ENCODE data around the gene UPF3A.
A peak's percentile ranks its signal among the peaks of the same experiment; 100 is the strongest.
"Not testable (repeated sequence)": the region's sequence is repeated elsewhere in the genome, so short reads cannot be mapped to it uniquely, and the experiment has no call there.

UPF3A gene

GRCh38 chr13:114256547-114256946, 24.9 kb upstream of the UPF3A start:
- Histone ChIP-seq H3K27me3 (ENCODE audit: low read depth) (no peaks in the 10 kb centered on the region), H3K4me1 (peaks cover 7% of the 10 kb centered on the region), H3K4me3 (no peak overlapping the region), H3K9me3 (no peaks in the 10 kb centered on the region), H3K36me3 (replicated peaks) (peaks cover 61% of the 10 kb centered on the region)
- in situ Hi-C loops (cut with MboI; ENCODE audit: low sequenced_read_pairs), result no loop called here
- no peak for DNase-seq (ENCODE audit: low spot score in 2 of 2)

DNA sequence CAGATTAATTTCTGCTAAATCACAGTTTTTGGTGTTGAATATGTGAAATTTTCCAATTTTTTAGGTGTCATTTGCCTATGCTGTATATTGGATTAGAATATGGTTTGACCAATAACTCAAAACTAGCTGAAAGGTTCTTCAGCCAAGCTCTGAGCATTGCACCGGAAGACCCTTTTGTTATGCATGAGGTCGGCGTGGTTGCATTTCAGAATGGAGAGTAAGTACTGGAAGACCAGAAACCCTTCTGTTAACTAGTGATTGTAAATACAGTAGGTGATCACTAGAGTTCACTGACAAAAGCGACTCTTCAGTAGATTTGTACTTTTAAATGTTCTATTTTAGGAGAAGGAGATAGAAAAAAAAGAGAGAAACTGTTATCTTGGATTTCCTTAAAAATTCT, 24.4 kb upstream of the UPF3A start:
- DNase-seq (ENCODE audit: low spot score in 2 of 2), result peak; percentile 51 to 53

GRCh38 chr13:114258589-114258988, 22.8 kb upstream of the UPF3A start:
- Histone ChIP-seq H3K4me3 (no peak overlapping the region), H3K36me3 (replicated peaks) (peaks cover 80% of the 10 kb centered on the region), H3K9me3 (no peaks in the 10 kb centered on the region), H3K4me1 (peaks cover 7% of the 10 kb centered on the region), H3K27me3 (ENCODE audit: low read depth) (no peaks in the 10 kb centered on the region)
- in situ Hi-C loops (cut with MboI; ENCODE audit: low sequenced_read_pairs), result no loop called here
- DNase-seq (ENCODE audit: low spot score in 2 of 2), result no peak

More for the DNA sequence above, 24.4 kb upstream of the UPF3A start:
- in situ Hi-C loops (cut with MboI; ENCODE audit: low sequenced_read_pairs), result no loop called here
- H3K4me3 ChIP-seq, result no peak overlapping the region
- peaks cover 7% of the 10 kb centered on the region for H3K4me1 ChIP-seq
- H3K36me3 ChIP-seq (replicated peaks), result peaks cover 64% of the 10 kb centered on the region
- no peaks in the 10 kb centered on the region for H3K9me3 ChIP-seq
- H3K27me3 ChIP-seq (ENCODE audit: low read depth), result no peaks in the 10 kb centered on the region

DNA sequence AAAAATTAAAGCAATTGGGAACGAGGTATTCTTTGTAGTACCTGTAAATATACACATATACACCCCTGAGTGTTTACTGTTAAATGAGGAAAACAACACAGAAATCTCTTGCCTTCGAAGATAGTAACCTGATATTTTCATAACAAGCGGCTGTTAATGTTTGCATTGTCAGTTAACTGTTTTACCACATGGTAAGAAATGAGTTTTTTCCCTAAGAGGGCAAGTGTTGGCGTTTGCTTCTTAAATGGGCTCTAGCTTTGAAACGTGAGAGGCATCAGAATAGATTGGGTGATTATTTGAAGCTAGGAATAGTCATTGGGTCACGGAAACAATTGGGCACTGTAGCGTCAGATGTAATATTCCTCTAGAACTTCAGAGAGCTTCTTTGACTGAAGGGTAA, 22.0 kb upstream of the UPF3A start:
- in situ Hi-C loops (cut with MboI; ENCODE audit: low sequenced_read_pairs), result no loop called here
- no peaks in the 10 kb centered on the region for H3K27me3 ChIP-seq (ENCODE audit: low read depth)
- no peaks in the 10 kb centered on the region for H3K9me3 ChIP-seq
- DNase-seq (ENCODE audit: low spot score in 2 of 2), result no peak
- H3K4me3 ChIP-seq, result no peak overlapping the region
- H3K36me3 ChIP-seq (replicated peaks), result peaks cover 87% of the 10 kb centered on the region
- peaks cover 7% of the 10 kb centered on the region for H3K4me1 ChIP-seq

GRCh38 chr13:114259974-114260373, 21.4 kb upstream of the UPF3A start:
- in situ Hi-C loops (cut with MboI; ENCODE audit: low sequenced_read_pairs), result no loop called here
- H3K4me1 ChIP-seq, result peaks cover 11% of the 10 kb centered on the region
- H3K27me3 ChIP-seq (ENCODE audit: low read depth), result no peaks in the 10 kb centered on the region
- H3K36me3 ChIP-seq (replicated peaks), result peaks cover 88% of the 10 kb centered on the region
- no peak for DNase-seq (ENCODE audit: low spot score in 2 of 2)
- no peaks in the 10 kb centered on the region for H3K9me3 ChIP-seq
- no peak overlapping the region for H3K4me3 ChIP-seq

- no peak for DNase-seq (ENCODE audit: low spot score in 2 of 2)
- H3K9me3 ChIP-seq, result no peaks in the 10 kb centered on the region
- peaks cover 16% of the 10 kb centered on the region for H3K4me1 ChIP-seq
- in situ Hi-C loops (cut with MboI; ENCODE audit: low sequenced_read_pairs), result no loop called here
- H3K27me3 ChIP-seq (ENCODE audit: low read depth), result no peaks in the 10 kb centered on the region
- H3K4me3 ChIP-seq, result no peak overlapping the region
- peaks cover 88% of the 10 kb centered on the region for H3K36me3 ChIP-seq (replicated peaks)
Measured at GRCh38 chr13:114260814-114261213, 20.6 kb upstream of the UPF3A start.

- no peak for DNase-seq (ENCODE audit: low spot score in 2 of 2)
Measured at GRCh38 chr13:114261328-114261965, 20.0 kb upstream of the UPF3A start.

GRCh38 chr13:114263578-114263977, 17.8 kb upstream of the UPF3A start:
- DNase-seq (ENCODE audit: low spot score in 2 of 2), result no peak
- H3K36me3 ChIP-seq (replicated peaks), result peaks cover 85% of the 10 kb centered on the region
- in situ Hi-C loops (cut with MboI; ENCODE audit: low sequenced_read_pairs), result no loop called here
- no peaks in the 10 kb centered on the region for H3K9me3 ChIP-seq
- H3K27me3 ChIP-seq (ENCODE audit: low read depth), result no peaks in the 10 kb centered on the region
- no peak overlapping the region for H3K4me3 ChIP-seq
- H3K4me1 ChIP-seq, result peaks cover 10% of the 10 kb centered on the region

More at GRCh38 chr13:114261328-114261965, 20.0 kb upstream of the UPF3A start:
- peaks cover 88% of the 10 kb centered on the region for H3K36me3 ChIP-seq (replicated peaks)
- H3K4me3 ChIP-seq, result no peak overlapping the region
- peaks cover 16% of the 10 kb centered on the region for H3K4me1 ChIP-seq
- H3K27me3 ChIP-seq (ENCODE audit: low read depth), result no peaks in the 10 kb centered on the region
- no peaks in the 10 kb centered on the region for H3K9me3 ChIP-seq
- in situ Hi-C loops (cut with MboI; ENCODE audit: low sequenced_read_pairs), result no loop called here

- H3K9me3 ChIP-seq; DNase-seq (ENCODE audit: low spot score in 2 of 2); H3K27me3 ChIP-seq (ENCODE audit: low read depth); in situ Hi-C loops (cut with MboI; ENCODE audit: low sequenced_read_pairs); H3K4me3 ChIP-seq; H3K4me1 ChIP-seq: not testable (repeated sequence)
- H3K36me3 ChIP-seq (replicated peaks), result peaks cover 87% of the 10 kb centered on the region
Measured at GRCh38 chr13:114264313-114264712, 17.1 kb upstream of the UPF3A start.

DNA sequence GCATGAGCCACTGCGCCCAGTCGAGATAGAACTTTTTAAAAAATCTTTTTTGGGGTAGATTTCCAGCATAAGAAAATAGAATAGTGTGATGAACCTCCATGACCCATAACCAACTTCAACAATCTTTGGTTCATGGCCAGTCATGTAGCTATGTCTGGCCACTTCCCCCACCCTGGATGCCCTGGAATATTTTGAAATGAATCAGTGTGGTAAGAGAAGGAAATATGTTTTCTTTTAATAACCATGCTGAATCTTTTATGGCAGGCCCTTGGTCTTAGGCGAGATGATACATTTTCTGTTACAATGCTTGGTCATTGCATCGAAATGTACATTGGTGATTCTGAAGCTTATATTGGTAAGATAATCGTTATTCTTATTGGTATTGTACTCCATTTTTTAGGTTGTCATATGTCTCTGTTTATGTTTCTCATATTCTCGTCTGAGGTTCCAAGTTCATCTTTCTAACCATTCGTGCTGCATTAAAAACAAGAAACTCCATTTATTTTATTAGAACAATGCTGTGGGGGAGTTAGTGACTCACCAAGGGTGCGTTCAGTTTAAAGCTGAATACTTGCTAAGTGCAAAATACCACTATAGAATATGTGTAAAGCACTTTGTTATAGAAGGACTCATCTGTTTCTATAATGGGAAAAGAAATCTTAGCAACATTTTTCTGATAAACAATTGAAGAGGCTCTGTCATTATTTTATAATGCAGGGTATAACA, 16.4 kb upstream of the UPF3A start:
- in situ Hi-C loops (cut with MboI; ENCODE audit: low sequenced_read_pairs), result no loop called here
- H3K27me3 ChIP-seq (ENCODE audit: low read depth), result no peaks in the 10 kb centered on the region
- no peaks in the 10 kb centered on the region for H3K9me3 ChIP-seq
- H3K4me3 ChIP-seq, result no peak overlapping the region
- H3K36me3 ChIP-seq (replicated peaks), result peaks cover 83% of the 10 kb centered on the region
- peak in 1 of 2 experiments; percentile 32 for DNase-seq (ENCODE audit: low spot score in 2 of 2)
- peaks cover 10% of the 10 kb centered on the region for H3K4me1 ChIP-seq

DNA sequence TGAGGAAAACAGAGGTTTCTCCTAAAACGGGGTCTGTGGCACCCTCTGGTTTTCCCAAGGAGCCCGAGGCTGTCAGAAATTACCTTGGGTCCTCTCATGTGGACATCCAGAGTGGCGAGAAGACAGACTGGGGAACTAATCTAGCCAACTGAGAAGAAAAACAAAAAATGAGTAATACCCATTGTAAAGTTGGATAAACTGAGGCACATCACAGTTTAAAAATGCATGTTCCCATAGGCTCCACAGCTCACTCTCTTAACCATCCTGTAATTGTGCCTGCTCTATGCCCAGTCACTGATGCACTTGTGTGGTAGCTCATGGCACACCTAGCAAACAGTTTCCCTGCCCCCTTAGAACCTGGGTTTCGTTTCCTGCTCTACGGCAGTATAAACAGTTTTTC, 15.2 kb upstream of the UPF3A start:
- Histone ChIP-seq H3K4me1 (peaks cover 10% of the 10 kb centered on the region), H3K36me3 (replicated peaks) (peaks cover 71% of the 10 kb centered on the region), H3K27me3 (ENCODE audit: low read depth) (no peaks in the 10 kb centered on the region), H3K9me3 (no peaks in the 10 kb centered on the region), H3K4me3 (no peak overlapping the region)
- in situ Hi-C loops (cut with MboI; ENCODE audit: low sequenced_read_pairs), result no loop called here
- DNase-seq (ENCODE audit: low spot score in 2 of 2), result no peak

- no peak overlapping the region for H3K4me3 ChIP-seq
- DNase-seq (ENCODE audit: low spot score in 2 of 2), result no peak
- peaks cover 10% of the 10 kb centered on the region for H3K4me1 ChIP-seq
- in situ Hi-C loops (cut with MboI; ENCODE audit: low sequenced_read_pairs), result no loop called here
- H3K27me3 ChIP-seq (ENCODE audit: low read depth), result no peaks in the 10 kb centered on the region
- peaks cover 62% of the 10 kb centered on the region for H3K36me3 ChIP-seq (replicated peaks)
- no peaks in the 10 kb centered on the region for H3K9me3 ChIP-seq
Measured at GRCh38 chr13:114268344-114269280, 12.8 kb upstream of the UPF3A start.

- peaks cover 60% of the 10 kb centered on the region for H3K36me3 ChIP-seq (replicated peaks)
- in situ Hi-C loops (cut with MboI; ENCODE audit: low sequenced_read_pairs), result no loop called here
- DNase-seq (ENCODE audit: low spot score in 2 of 2), result no peak
- H3K4me3 ChIP-seq, result no peak overlapping the region
- H3K4me1 ChIP-seq, result peaks cover 10% of the 10 kb centered on the region
- no peaks in the 10 kb centered on the region for H3K27me3 ChIP-seq (ENCODE audit: low read depth)
- H3K9me3 ChIP-seq, result no peaks in the 10 kb centered on the region
Measured at GRCh38 chr13:114269281-114269770, 12.1 kb upstream of the UPF3A start.

Data from HAP-1 (cell line).